Astrocyte of the spinal cord (primary cell): ENCODE results near the gene MISP3.

Experiments
- DNase-seq: peaks from one replicate; pipeline ENCODE4 v3.0.0; 2011; ENCODE audit warnings: low read depth, low spot score
- H3K4me3 ChIP-seq: 2 replicates; pipeline ENCODE4 v1.5.1; 2011; ENCODE audit warnings: low read depth, mild to moderate bottlenecking, low read length, moderate library complexity
- CTCF ChIP-seq: IDR thresholded peaks from 2 replicates; pipeline ENCODE4 v1.5.1; 2012; ENCODE audit warnings: low read depth, mild to moderate bottlenecking, low read length, inconsistent platforms
- in situ Hi-C: cut with HindIII; loops from 2 replicates; pipeline ENCODE4 v1.10.0; 2017; ENCODE audit warnings: low sequenced_read_pairs

MISP3 gene

GRCh38 chr19:14059093-14059480 is 13.5 kb upstream of the MISP3 start:
- TF ChIP-seq CTCF, result peak; percentile 78
- no peak for DNase-seq
- in situ Hi-C loops, result no loop called here
- no peak overlapping the region for H3K4me3 ChIP-seq

GRCh38 chr19:14059652-14060155 is 12.9 kb upstream of the MISP3 start:
- in situ Hi-C loops, result no loop called here
- no peak for DNase-seq
- TF ChIP-seq CTCF, result no peak
- H3K4me3 ChIP-seq, result no peak overlapping the region

- DNase-seq, result no peak
- TF ChIP-seq CTCF, result no peak
- in situ Hi-C loops, result no loop called here
- H3K4me3 ChIP-seq, result no peak overlapping the region
These were observed 11.4 kb upstream of the MISP3 start for GRCh38 chr19:14061081-14061749.

- in situ Hi-C loops, result no loop called here
- H3K4me3 ChIP-seq, result no peak within 1 kb of the TSS
- no peak for DNase-seq
- TF ChIP-seq CTCF, result no peak
These were observed 10.6 kb upstream of the MISP3 start, which contains the start of gene PALM3 for GRCh38 chr19:14061751-14062557. Gene PALM3 (minus strand): TSS chr19:14062076. CDS start chr19:14061980, 96 bp downstream.

- no peak for TF ChIP-seq CTCF
- no peak overlapping the region for H3K4me3 ChIP-seq
- DNase-seq, result no peak
- in situ Hi-C loops, result no loop called here
These were observed 10.1 kb upstream of the MISP3 start for GRCh38 chr19:14062558-14062855.

GRCh38 chr19:14063105-14063504 is 9.5 kb upstream of the MISP3 start:
- no peak overlapping the region for H3K4me3 ChIP-seq
- no peak for TF ChIP-seq CTCF
- no peak for DNase-seq
- in situ Hi-C loops, result no loop called here
